HCT116 (cell line): ENCODE measurements around the gene CMPK2. TPM values are rescaled to one million over a fixed set of nuclear protein-coding genes. Genes with fewer than 3 reads are reported as not detected.

Experiments
- ATAC-seq: fragments of 200-7000 bp; cut with Tn5 transposase; 2 replicates; pipeline ENCODE4 v1.9.1; 2020; ENCODE audit warnings: mild to moderate bottlenecking, moderate library complexity
- BruUV-seq: library from RNA; stranded (reverse); fragments of 400-500 nt; replicated peaks from 2 replicates; lab custom pipeline; 2021; lab: Mats Ljungman, UMichigan
- CTCF ChIA-PET: fragments of 300-600 bp; sonication (Branson Sonifier 250); formaldehyde crosslinking; loops from one replicate; lab custom pipeline; 2021; ENCODE audit warnings: antibody characterized with exemption; lab: Charles Lee
- POLR2A ChIA-PET: fragments of 300-600, 350-600 bp; sonication (Branson Sonifier 250); formaldehyde crosslinking; loops from one replicate; lab custom pipeline; 2021; ENCODE audit warnings: antibody characterized with exemption; lab: Charles Lee
- RAD21 ChIA-PET, 2 experiments: fragments of 300-600 bp; sonication (Branson Sonifier 250); formaldehyde crosslinking; loops; one replicate each; lab custom pipeline; 2023; ENCODE audit warnings: low total read pairs in 2 of 2; ENCODE audit not compliant: uncharacterized antibody in 2 of 2, unreplicated experiment in 2 of 2, low non-redundant PET in 1 of 2; lab: Charles Lee
- DNase-seq: peaks from one replicate; pipeline ENCODE4 v3.0.0-alpha.2; 2010; ENCODE audit warnings: low read depth, low spot score
- H2AFZ ChIP-seq: fragments of 200-600 bp; shearing (Covaris generic), sonication (generic); 2 replicates; pipeline ENCODE4 v1.6.1; 2017; ENCODE audit warnings: low read depth, mixed run types, mixed read lengths, antibody characterized with exemption, low read length; ENCODE audit not compliant: poor library complexity, severe bottlenecking
- H3K27ac ChIP-seq: 2 replicates; pipeline ENCODE4 v1.5.1; 2012; ENCODE audit warnings: low read depth, low read length
- H3K27me3 ChIP-seq: fragments of 200-600 bp; sonication (generic); 2 replicates; pipeline ENCODE4 v1.6.1; 2016; ENCODE audit warnings: mixed run types, low read length, mixed read lengths; ENCODE audit not compliant: insufficient read depth
- H3K36me3 ChIP-seq, 2 experiments: fragments of 200-500 bp in 1 of 2; fragments of 200-600 bp in 1 of 2; sonication (Bioruptor generic) in 1 of 2; sonication (generic) in 1 of 2; 2 replicates each; pipeline versions ENCODE4 v1.5.1 to v1.6.1; 2014 to 2016; ENCODE audit warnings: low read length in 2 of 2, inconsistent platforms in 1 of 2, mixed read lengths in 1 of 2, mixed run types in 1 of 2; ENCODE audit not compliant: insufficient read depth in 2 of 2, control insufficient read depth in 1 of 2
- H3K4me1 ChIP-seq, 2 experiments: fragments of 200-600 bp in 1 of 2; sonication (generic) in 1 of 2; 2 replicates each; pipeline versions ENCODE4 v1.5.1 to v1.6.1; 2012 to 2017; ENCODE audit warnings: low read length in 2 of 2, inconsistent platforms in 1 of 2, mild to moderate bottlenecking in 1 of 2, mixed read lengths in 1 of 2, mixed run types in 1 of 2, moderate library complexity in 1 of 2; ENCODE audit not compliant: insufficient read depth in 2 of 2, control insufficient read depth in 1 of 2
- H3K4me2 ChIP-seq: fragments of 200-600 bp; sonication (generic); 2 replicates; pipeline ENCODE4 v1.6.1; 2017; ENCODE audit warnings: mixed run types, low read length, mixed read lengths
- H3K4me3 ChIP-seq, 2 experiments: fragments of 200-600 bp in 1 of 2; sonication (generic) in 1 of 2; replicated peaks in 1 of 2; 2 replicates each; pipeline ENCODE4 v1.5.1; 2011 to 2016; ENCODE audit warnings: low read length in 2 of 2, control low read depth in 1 of 2, low read depth in 1 of 2, mild to moderate bottlenecking in 1 of 2, mixed read lengths in 1 of 2, mixed run types in 1 of 2
- H3K79me2 ChIP-seq: fragments of 200-600 bp; sonication (generic); 2 replicates; pipeline ENCODE4 v1.6.1; 2017; ENCODE audit warnings: mild to moderate bottlenecking, mixed run types, low read length, moderate library complexity, mixed read lengths; ENCODE audit not compliant: insufficient read depth
- H3K9ac ChIP-seq: fragments of 200-600 bp; sonication (generic); 2 replicates; pipeline ENCODE4 v1.6.1; 2016; ENCODE audit warnings: low read length, mixed read lengths
- H3K9me2 ChIP-seq: fragments of 200-600 bp; sonication (generic), shearing (Covaris generic); 2 replicates; pipeline ENCODE4 v1.6.1; 2017; ENCODE audit warnings: mixed run types, mild to moderate bottlenecking, moderate library complexity; ENCODE audit not compliant: insufficient read depth
- H3K9me3 ChIP-seq, 2 experiments: fragments of 200-500 bp in 1 of 2; fragments of 200-600 bp in 1 of 2; sonication (Bioruptor generic) in 1 of 2; sonication (generic) in 1 of 2; 2 replicates each; pipeline ENCODE4 v1.6.1; 2014 to 2017; ENCODE audit warnings: low read length in 2 of 2, mixed read lengths in 2 of 2, inconsistent platforms in 1 of 2, low read depth in 1 of 2, mild to moderate bottlenecking in 1 of 2, mixed run types in 1 of 2, moderate library complexity in 1 of 2; ENCODE audit not compliant: control insufficient read depth in 1 of 2, insufficient read depth in 1 of 2
- H4K20me1 ChIP-seq: fragments of 200-600 bp; sonication (generic), shearing (Covaris generic); 2 replicates; pipeline ENCODE4 v1.6.1; 2017; ENCODE audit warnings: mixed run types, mild to moderate bottlenecking, moderate library complexity; ENCODE audit not compliant: insufficient read depth
- CBX3 ChIP-seq: IDR thresholded peaks from 2 replicates; pipeline ENCODE4 v1.6.1; 2012; ENCODE audit warnings: low read depth
- ELF1 ChIP-seq: IDR thresholded peaks from 2 replicates; pipeline ENCODE4 v1.6.1; 2012; ENCODE audit warnings: low read depth, borderline replicate concordance
- EZH2phosphoT487 ChIP-seq: fragments of 200-600 bp; IDR thresholded peaks from 2 replicates; pipeline ENCODE4 v1.6.1; 2018; ENCODE audit warnings: antibody characterized with exemption, borderline replicate concordance
- FOSL1 ChIP-seq: IDR thresholded peaks from 2 replicates; pipeline ENCODE4 v1.6.1; 2012; ENCODE audit warnings: low read depth
- JUND ChIP-seq: IDR thresholded peaks from 2 replicates; pipeline ENCODE4 v1.6.1; 2012
- POLR2A ChIP-seq: IDR thresholded peaks from 2 replicates; pipeline ENCODE4 v1.7.0; 2011; ENCODE audit warnings: borderline replicate concordance; ENCODE audit not compliant: insufficient read depth, insufficient read length; ENCODE audit errors: extremely low read depth
- RAD21 ChIP-seq: IDR thresholded peaks from 2 replicates; pipeline ENCODE4 v1.6.1; 2012; ENCODE audit warnings: low read depth, mild to moderate bottlenecking
- REST ChIP-seq: IDR thresholded peaks from 2 replicates; pipeline ENCODE4 v1.6.1; 2012; ENCODE audit warnings: low read depth
- SP1 ChIP-seq: IDR thresholded peaks from 2 replicates; pipeline ENCODE4 v1.6.1; 2012; ENCODE audit warnings: low read depth
- TCF7L2 ChIP-seq: IDR thresholded peaks from 2 replicates; pipeline ENCODE4 v1.7.0; 2011; ENCODE audit warnings: borderline replicate concordance, inconsistent platforms; ENCODE audit not compliant: insufficient read depth, insufficient read length; ENCODE audit errors: extremely low read depth
- YY1 ChIP-seq: IDR thresholded peaks from 2 replicates; pipeline ENCODE4 v1.6.1; 2011; ENCODE audit warnings: low read length, low read depth, moderate library complexity, mild to moderate bottlenecking; ENCODE audit not compliant: insufficient replicate concordance; ENCODE audit errors: extremely low read depth
- ZBTB33 ChIP-seq: IDR thresholded peaks from 2 replicates; pipeline ENCODE4 v1.6.1; 2011; ENCODE audit warnings: mild to moderate bottlenecking, low read length, moderate library complexity; ENCODE audit not compliant: insufficient replicate concordance; ENCODE audit errors: extremely low read depth
- ZFX ChIP-seq: fragments of 450-650 bp; IDR thresholded peaks from 2 replicates; pipeline ENCODE4 v1.6.1; 2017
- intact Hi-C: fragments of 100-400 bp; cut with micrococcal nuclease; formaldehyde crosslinking; loops from 2 replicates; pipeline ENCODE4 v1.10.0; 2022
- total RNA-seq: library from RNA; stranded (reverse); gene quantifications from one replicate; pipeline ENCODE4 v1.2.1, GENCODE V29; 2021; ENCODE audit not compliant: unreplicated experiment
- TF ChIP-seq, protein P1 (sequence below): IDR thresholded peaks from 2 replicates; pipeline ENCODE4 v1.6.1; 2012

Gene CMPK2
- total RNA-seq, 1 experiment from 2014 or later = 1.5 TPM

GRCh38 chr2:6880200-6880733 is 14.6 kb upstream of the CMPK2 start:
- Histone ChIP-seq H4K20me1 (no peaks in the 10 kb centered on the region), H3K9ac (no peak overlapping the region), H3K4me1 (peaks cover 0 to 10% of the 10 kb centered on the region in 2 experiments; a peak in 1 of 4 replicates), H3K4me3 (no peak overlapping the region), H3K27ac (no peak overlapping the region), H3K79me2 (no peaks in the 10 kb centered on the region), H3K9me3 (no peaks in the 10 kb centered on the region), H3K27me3 (peaks cover 19% of the 10 kb centered on the region; the same call in 1 of the 2 replicates), H3K9me2 (no peaks in the 10 kb centered on the region), H3K36me3 (no peaks in the 10 kb centered on the region), H2AFZ (no peak overlapping the region), H3K4me2 (no peak overlapping the region)
- intact Hi-C loops = no loop called here
- TF ChIP-seq TCF7L2 (no peak), REST (no peak), ZFX (no peak), YY1 (no peak), EZH2phosphoT487 (no peak), JUND (no peak), CBX3 (no peak), ELF1 (no peak), FOSL1 (no peak), SP1 (no peak), RAD21 (no peak), ZBTB33 (no peak), POLR2A (no peak)
- TF ChIP-seq, protein P1, sequence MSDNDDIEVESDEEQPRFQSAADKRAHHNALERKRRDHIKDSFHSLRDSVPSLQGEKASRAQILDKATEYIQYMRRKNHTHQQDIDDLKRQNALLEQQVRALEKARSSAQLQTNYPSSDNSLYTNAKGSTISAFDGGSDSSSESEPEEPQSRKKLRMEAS = no peak
- POLR2A ChIA-PET = no interaction called here
- RAD21 ChIA-PET = no interaction called here
- no peak for DNase-seq
- CTCF ChIA-PET = interaction anchor here (1.0 kb wide), 1 partner anchor 13 kb away, joined by 3 read pairs; no protein-coding TSS in a partner anchor
- no peak for ATAC-seq
- no TSS peak for BruUV-seq
